ENCODE measurements around the gene ACVR1B. TPM values are rescaled to one million over a fixed set of nuclear protein-coding genes. Genes with fewer than 3 reads are reported as not detected.
"Not testable (repeated sequence)": the region's sequence is repeated elsewhere in the genome, so short reads cannot be mapped to it uniquely, and the experiment has no call there.

The ACVR1B gene
- polyA plus RNA-seq, 6 donors from 2014 or later, result 0.43 to 1.1 (median 0.51) TPM; not detected in 1

DNA sequence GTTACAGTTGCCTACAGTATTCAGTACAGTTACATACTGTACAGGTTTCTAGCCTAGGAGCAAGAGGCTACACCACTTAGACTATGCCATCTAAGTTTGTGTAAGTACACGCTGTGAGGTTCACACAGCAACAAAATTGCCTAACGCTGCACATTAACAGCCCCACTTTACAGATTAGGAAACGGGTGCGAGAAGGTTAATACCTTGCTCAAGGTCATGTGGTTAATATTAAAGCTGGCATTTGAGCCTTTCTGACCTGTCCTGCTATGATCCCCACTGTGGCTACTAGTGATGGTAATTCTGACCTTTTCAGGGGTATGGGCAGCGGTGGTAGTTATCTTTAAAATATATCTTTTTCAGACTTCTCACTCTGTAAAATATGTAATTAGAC, 20.9 kb downstream of the ACVR1B start:
- no peaks in the 10 kb centered on the region for H3K9me3 Mint-ChIP-seq

DNA sequence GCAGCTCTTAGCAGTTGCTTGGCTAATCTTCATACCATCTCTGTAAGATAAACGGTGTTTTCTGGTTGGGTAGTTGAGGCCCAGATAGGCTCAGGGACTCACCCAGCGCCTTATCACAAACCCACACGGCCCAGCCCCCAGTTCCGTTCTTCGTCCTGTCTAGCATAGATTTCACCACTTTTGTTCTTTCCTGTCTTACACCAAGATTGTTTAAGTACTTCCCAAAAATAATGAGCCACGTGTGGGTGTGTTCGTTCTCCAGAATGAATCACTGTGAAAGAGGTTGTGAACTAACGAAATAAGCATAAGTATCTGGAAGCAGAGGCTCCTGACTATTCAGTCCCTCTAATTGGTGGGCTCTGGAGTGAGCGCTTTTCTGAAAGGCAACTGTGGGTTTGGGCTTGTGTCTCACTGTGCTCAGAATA, 21.4 kb downstream of the ACVR1B start:
- no peaks in the 10 kb centered on the region for H3K9me3 Mint-ChIP-seq
- peak; percentile 44 to 48 for ATAC-seq (ENCODE audit: low read depth in 2 of 2)
- H3K27ac Mint-ChIP-seq, result peak overlapping the region in 2 of 6 donors; percentile 37 to 64
- peak overlapping the region in 7 of 8 donors; percentile 6 to 81 (median 54) for H3K4me3 Mint-ChIP-seq
- no peak for DNase-seq
- peaks cover 36 to 68% (median 62%) of the 10 kb centered on the region in 3 donors for H3K4me1 Mint-ChIP-seq
- H3K36me3 Mint-ChIP-seq, result peaks cover 11 to 13% of the 10 kb centered on the region in 2 donors
- H3K27me3 Mint-ChIP-seq, result no peaks in the 10 kb centered on the region

More for the DNA sequence above, 20.9 kb downstream of the ACVR1B start:
- Mint-ChIP-seq H3K27ac (peak overlapping the region in 2 of 6 donors; percentile 37 to 64), H3K36me3 (peaks cover 10 to 13% of the 10 kb centered on the region in 2 donors), H3K4me3 (peak overlapping the region in 6 of 8 donors; percentile 6 to 81 (median 59)), H3K4me1 (peaks cover 36 to 68% (median 62%) of the 10 kb centered on the region in 3 donors), H3K27me3 (no peaks in the 10 kb centered on the region)
- no peak for ATAC-seq (ENCODE audit: low read depth in 2 of 2)
- no peak for DNase-seq

DNA sequence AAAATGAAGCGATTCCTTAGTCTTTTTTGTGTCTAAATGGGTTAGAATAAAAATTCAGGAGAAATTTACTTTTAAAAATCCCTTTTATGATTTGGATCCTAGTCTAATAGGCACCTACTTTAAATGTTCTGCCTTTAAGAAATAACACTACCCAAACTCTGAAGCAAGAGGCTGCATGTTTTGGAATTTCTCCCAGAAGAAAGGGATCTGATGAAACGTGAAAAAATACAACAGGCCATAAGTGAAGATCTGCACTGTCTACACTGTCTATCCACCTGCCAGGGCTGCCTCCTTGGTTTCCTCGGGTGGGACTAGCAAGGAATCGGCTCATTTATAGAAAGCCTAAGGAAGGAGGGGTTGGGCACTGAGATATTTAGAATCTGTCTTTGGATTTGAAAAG, 22.1 kb downstream of the ACVR1B start:
- no peaks in the 10 kb centered on the region for H3K27me3 Mint-ChIP-seq
- no peak overlapping the region for H3K27ac Mint-ChIP-seq

DNA sequence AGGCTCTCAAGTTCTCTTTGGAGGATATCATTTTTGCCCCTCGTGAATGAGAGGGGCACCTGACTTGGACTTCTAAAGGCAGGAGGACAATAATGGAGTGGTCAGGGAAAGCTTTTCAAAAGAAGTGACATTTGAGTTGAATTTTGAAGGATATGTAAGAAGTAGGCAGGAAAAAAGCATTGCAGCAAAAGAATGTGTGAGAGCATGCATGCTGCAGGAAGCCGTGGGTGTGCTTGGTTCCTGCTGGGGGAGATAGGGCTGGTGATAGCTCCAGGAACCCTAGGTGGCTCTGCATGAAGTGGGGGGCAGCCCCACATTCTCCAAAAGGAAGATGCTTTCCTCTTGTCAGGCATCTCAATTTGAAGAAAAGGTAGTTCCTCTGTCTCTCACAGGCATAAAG, 23.1 kb downstream of the ACVR1B start:
- Mint-ChIP-seq H3K9me3 (no peaks in the 10 kb centered on the region), H3K27me3 (no peaks in the 10 kb centered on the region), H3K4me3 (no peak overlapping the region), H3K4me1 (peaks cover 36 to 72% (median 64%) of the 10 kb centered on the region in 3 donors), H3K27ac (peak overlapping the region in 1 of 6 donors; percentile 54), H3K36me3 (peaks cover 13 to 14% of the 10 kb centered on the region in 2 donors)
- DNase-seq, result no peak
- no peak for ATAC-seq (ENCODE audit: low read depth in 2 of 2)

More for the DNA sequence above, 22.1 kb downstream of the ACVR1B start:
- peaks cover 13 to 14% of the 10 kb centered on the region in 2 donors for H3K36me3 Mint-ChIP-seq
- DNase-seq (no peak), ATAC-seq (ENCODE audit: low read depth in 2 of 2) (no peak)
- no peaks in the 10 kb centered on the region for H3K9me3 Mint-ChIP-seq
- peak overlapping the region in 1 of 8 donors; percentile 38 for H3K4me3 Mint-ChIP-seq
- H3K4me1 Mint-ChIP-seq, result peaks cover 36 to 68% (median 62%) of the 10 kb centered on the region in 3 donors

DNA sequence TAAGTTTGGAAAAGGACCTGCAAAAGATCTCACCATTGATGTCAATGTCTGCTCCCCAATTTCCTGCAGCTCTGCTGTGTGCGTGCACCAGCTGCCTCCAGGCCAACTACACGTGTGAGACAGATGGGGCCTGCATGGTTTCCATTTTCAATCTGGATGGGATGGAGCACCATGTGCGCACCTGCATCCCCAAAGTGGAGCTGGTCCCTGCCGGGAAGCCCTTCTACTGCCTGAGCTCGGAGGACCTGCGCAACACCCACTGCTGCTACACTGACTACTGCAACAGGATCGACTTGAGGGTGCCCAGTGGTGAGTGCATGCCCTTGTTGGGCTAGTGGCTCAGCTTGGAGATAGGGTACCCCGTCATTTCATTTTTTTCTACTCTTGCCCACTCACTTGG, 23.7 kb downstream of the ACVR1B start:
- DNase-seq, result no peak
- H3K4me1 Mint-ChIP-seq, result peaks cover 33 to 73% (median 64%) of the 10 kb centered on the region in 3 donors
- H3K27me3 Mint-ChIP-seq, result no peaks in the 10 kb centered on the region
- no peaks in the 10 kb centered on the region for H3K9me3 Mint-ChIP-seq
- no peak overlapping the region for H3K4me3 Mint-ChIP-seq
- H3K36me3 Mint-ChIP-seq, result peaks cover 13 to 14% of the 10 kb centered on the region in 2 donors
- ATAC-seq (ENCODE audit: low read depth in 2 of 2), result no peak
- H3K27ac Mint-ChIP-seq, result no peak overlapping the region

DNA sequence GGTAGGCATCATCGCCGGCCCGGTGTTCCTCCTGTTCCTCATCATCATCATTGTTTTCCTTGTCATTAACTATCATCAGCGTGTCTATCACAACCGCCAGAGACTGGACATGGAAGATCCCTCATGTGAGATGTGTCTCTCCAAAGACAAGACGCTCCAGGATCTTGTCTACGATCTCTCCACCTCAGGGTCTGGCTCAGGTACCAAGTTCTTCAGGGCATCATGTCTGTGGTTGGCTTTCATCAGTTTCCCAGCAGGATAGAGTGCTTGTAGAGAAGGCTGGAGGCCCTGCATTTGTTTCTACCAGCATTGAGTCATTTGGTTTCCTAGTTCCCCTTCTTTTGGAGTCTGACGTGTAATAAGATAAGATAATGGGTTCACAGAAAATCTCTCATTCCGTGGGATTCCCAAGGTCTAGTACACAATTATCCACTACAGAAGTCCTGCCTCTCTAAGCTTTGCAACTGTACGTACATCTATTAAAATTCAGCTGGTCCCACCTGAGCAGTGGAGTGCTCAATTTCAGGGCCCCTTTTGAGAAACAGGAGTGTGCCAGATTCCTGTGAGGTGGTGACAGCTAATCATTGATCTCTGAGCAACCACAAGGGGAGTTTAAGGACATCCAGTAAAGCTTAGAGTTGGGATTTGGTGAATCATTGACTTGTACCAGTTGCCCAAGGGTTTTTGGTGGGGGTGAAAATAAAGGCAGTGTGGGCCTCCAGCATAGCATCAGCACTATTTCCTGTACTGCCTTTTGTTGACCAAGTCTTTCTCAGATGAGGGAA, 25.1 kb downstream of the ACVR1B start:
- no peak for ATAC-seq (ENCODE audit: low read depth in 2 of 2)
- Mint-ChIP-seq H3K36me3 (peaks cover 13 to 14% of the 10 kb centered on the region in 2 donors), H3K4me1 (peaks cover 28 to 68% (median 58%) of the 10 kb centered on the region in 3 donors), H3K27me3 (no peaks in the 10 kb centered on the region), H3K27ac (peak overlapping the region in 2 of 6 donors; percentile 36 to 53), H3K4me3 (no peak overlapping the region), H3K9me3 (no peaks in the 10 kb centered on the region)
- DNase-seq, result no peak

DNA sequence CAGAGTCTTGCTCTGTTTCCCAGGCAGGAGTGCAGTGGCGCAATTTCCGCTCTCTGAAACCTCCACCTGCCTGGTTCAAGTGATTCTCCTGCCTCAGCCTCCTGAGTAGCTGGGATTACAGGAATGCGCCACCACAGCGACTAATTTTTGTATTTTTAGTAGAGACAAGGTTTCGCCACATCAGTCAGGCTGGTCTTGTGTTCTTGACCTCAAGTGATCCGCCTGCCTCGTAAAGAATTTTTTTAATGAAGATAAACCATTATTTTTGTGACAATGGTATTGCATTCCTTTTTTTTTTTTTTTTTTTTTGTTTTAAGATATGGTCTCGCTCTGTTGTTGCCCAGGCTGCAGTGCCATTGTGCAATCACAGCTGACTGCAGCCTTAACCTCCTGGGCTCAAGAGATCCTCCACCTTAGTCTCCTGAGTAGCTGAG, 25.8 kb downstream of the ACVR1B start:
- Mint-ChIP-seq H3K4me3 (no peak overlapping the region), H3K4me1 (peaks cover 23 to 60% (median 51%) of the 10 kb centered on the region in 3 donors), H3K9me3 (no peaks in the 10 kb centered on the region), H3K36me3 (peaks cover 13 to 14% of the 10 kb centered on the region in 2 donors), H3K27me3 (no peaks in the 10 kb centered on the region), H3K27ac (no peak overlapping the region)
- DNase-seq (no peak), ATAC-seq (ENCODE audit: low read depth in 2 of 2) (no peak)

DNA sequence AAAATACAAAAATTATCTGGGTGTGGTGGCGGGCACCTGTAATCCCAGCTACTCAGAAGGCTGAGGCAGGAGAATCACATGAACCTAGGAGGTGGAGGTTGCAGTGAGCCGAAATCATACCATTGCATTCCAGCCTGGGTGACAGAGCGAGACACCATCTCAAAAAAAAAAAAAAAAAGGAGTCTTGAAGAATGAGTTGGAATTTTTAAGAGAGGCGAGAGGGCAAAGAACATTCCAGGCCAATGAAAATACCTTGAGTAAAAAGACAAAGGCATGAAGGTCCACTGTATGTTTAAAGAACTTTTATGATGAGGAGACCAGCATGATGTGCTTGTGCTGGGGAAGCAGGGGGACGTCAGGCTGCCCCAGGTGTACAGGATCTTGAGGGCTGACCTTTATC, 27.8 kb downstream of the ACVR1B start:
- not testable (repeated sequence) for H3K27me3 Mint-ChIP-seq; H3K9me3 Mint-ChIP-seq; H3K4me3 Mint-ChIP-seq; DNase-seq; ATAC-seq (ENCODE audit: low read depth in 2 of 2); H3K27ac Mint-ChIP-seq
- Mint-ChIP-seq H3K4me1 (peaks cover 13 to 41% (median 31%) of the 10 kb centered on the region in 3 donors), H3K36me3 (peaks cover 13 to 14% of the 10 kb centered on the region in 2 donors)

DNA sequence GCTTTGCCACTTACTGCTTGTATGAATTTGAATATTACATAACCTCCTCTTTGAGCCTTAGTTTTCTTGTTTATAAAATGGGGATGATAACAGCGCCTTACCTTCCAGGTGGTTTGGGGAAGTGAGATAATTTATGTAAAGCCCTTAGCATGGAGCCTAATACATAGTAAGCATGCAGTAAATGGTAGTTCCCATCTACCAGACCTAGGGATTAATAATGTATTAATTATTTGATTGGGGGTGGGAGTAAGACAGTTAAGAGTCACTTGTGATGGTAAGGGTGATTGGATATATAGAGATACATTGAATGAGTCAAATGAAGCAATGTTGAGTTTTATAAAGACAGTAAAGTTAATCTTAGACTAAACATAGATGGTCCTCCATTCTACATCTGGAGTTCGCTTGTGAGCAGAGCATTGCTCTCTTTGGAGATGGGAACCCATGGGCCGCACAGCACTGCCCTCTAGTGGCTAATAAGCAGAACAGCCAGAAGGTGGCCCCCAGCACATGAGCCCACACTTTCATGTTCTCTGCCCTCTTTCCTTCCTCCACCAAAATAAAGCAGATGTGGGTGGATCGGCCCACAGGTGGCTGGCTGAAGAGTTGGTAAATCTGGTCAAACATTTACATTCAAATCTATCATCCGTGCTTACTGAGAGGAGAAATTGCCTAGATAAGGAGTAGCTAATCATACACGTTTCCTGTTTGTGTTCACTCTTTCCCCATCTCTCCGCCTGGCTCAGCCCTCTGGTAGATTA, 28.7 kb downstream of the ACVR1B start:
- peaks cover 8 to 33% (median 22%) of the 10 kb centered on the region in 3 donors for H3K4me1 Mint-ChIP-seq
- peak; percentile 97 for ATAC-seq (ENCODE audit: low read depth in 2 of 2)
- H3K9me3 Mint-ChIP-seq, result no peaks in the 10 kb centered on the region
- peaks cover 14 to 15% of the 10 kb centered on the region in 2 donors for H3K36me3 Mint-ChIP-seq
- no peak overlapping the region for H3K4me3 Mint-ChIP-seq
- H3K27me3 Mint-ChIP-seq, result no peaks in the 10 kb centered on the region
- peak overlapping the region in 3 of 6 donors; percentile 5 to 28 (median 8) for H3K27ac Mint-ChIP-seq
- peak; percentile 63 for DNase-seq

DNA sequence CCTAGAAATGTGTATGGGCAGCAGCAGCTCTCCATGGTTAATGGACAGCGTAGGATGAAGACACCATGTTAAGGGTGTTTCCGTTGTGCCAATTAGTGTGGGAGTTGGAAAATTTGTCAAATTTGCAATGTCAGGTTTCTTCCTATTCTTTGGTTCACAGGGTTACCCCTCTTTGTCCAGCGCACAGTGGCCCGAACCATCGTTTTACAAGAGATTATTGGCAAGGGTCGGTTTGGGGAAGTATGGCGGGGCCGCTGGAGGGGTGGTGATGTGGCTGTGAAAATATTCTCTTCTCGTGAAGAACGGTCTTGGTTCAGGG, 29.3 kb downstream of the ACVR1B start:
- Mint-ChIP-seq H3K36me3 (peaks cover 14 to 17% of the 10 kb centered on the region in 2 donors), H3K27ac (peak overlapping the region in 2 of 6 donors; percentile 28 to 52), H3K27me3 (no peaks in the 10 kb centered on the region), H3K4me1 (peaks cover 8 to 27% (median 16%) of the 10 kb centered on the region in 3 donors), H3K9me3 (no peaks in the 10 kb centered on the region), H3K4me3 (no peak overlapping the region)
- ATAC-seq (ENCODE audit: low read depth in 2 of 2), result no peak
- no peak for DNase-seq

DNA sequence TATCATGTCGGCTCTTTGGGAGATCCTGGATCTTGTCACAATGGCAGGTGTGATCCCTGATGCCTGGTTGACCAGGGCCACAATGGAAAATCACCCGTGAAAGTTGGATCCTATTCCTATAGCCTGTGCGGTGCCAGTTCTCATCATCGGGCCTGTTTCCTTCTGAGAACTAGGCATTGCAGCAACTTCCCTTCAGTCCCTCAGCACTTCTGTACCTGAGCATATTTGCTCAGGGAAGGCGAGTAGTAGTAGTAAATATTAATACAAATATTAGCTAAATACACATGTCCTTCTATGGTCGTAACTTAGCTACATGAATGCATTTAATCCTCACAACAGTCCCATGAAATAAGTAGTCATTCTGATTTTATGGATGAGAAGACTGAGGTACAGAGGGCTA, 33.2 kb downstream of the ACVR1B start:
- peaks cover 8 to 14% (median 14%) of the 10 kb centered on the region in 3 donors for H3K4me1 Mint-ChIP-seq
- H3K27ac Mint-ChIP-seq, result no peak overlapping the region
- peaks cover 0 to 8% of the 10 kb centered on the region in 2 donors for H3K36me3 Mint-ChIP-seq
- ATAC-seq (ENCODE audit: low read depth in 2 of 2), result no peak
- no peak overlapping the region for H3K4me3 Mint-ChIP-seq
- H3K9me3 Mint-ChIP-seq, result no peaks in the 10 kb centered on the region
- DNase-seq, result no peak
- no peaks in the 10 kb centered on the region for H3K27me3 Mint-ChIP-seq

DNA sequence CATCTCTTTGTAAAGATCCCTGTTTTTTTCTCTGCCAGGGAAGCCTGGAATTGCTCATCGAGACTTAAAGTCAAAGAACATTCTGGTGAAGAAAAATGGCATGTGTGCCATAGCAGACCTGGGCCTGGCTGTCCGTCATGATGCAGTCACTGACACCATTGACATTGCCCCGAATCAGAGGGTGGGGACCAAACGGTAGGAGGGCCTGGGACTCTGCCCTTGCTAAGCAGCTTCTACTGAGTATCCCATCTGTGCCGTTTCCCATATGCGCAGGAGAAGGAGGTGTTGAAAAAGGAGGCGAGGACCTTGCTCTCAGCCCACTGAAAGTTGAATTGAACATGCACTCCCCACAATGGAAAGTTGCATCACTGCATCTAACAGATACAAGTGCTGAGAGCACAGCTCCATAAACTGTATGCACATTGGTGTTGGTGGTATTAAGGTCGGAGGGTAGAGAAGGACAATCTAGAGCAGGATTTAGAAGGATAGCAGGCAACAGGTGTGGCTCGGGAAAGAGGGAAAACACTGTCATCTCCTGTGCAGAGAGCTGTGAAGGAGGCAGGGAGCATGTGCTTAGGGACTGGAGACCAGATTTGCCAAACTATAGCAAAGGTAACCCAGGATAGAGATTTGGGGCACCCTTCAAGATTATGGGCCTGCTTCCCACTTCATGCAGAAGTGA, 33.8 kb downstream of the ACVR1B start:
- H3K4me3 Mint-ChIP-seq, result no peak overlapping the region
- H3K27me3 Mint-ChIP-seq, result no peaks in the 10 kb centered on the region
- no peak for ATAC-seq (ENCODE audit: low read depth in 2 of 2)
- H3K27ac Mint-ChIP-seq, result peak overlapping the region in 1 of 6 donors; percentile 63
- DNase-seq, result no peak
- H3K36me3 Mint-ChIP-seq, result peaks cover 0 to 8% of the 10 kb centered on the region in 2 donors
- peaks cover 5 to 7% (median 7%) of the 10 kb centered on the region in 3 donors for H3K4me1 Mint-ChIP-seq
- H3K9me3 Mint-ChIP-seq, result no peaks in the 10 kb centered on the region

DNA sequence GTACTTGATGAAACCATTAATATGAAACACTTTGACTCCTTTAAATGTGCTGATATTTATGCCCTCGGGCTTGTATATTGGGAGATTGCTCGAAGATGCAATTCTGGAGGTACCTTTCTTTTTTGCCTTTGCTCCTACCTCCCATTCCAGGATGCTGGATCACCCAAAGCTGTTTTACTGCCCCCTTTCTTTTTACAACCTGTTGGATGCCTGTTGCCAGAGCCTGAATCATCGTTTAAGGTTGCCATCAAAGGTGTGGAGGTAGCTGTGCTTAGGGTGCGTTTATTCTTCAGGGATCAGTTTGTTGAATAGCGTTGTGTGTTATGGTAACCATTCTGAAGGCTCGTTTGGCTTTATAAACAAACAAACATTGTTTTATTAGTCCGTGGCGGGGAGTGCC, 35.3 kb downstream of the ACVR1B start:
- no peak overlapping the region for H3K4me3 Mint-ChIP-seq
- H3K27me3 Mint-ChIP-seq, result no peaks in the 10 kb centered on the region
- no peak for ATAC-seq (ENCODE audit: low read depth in 2 of 2)
- peaks cover 0 to 8% of the 10 kb centered on the region in 2 donors for H3K36me3 Mint-ChIP-seq
- H3K4me1 Mint-ChIP-seq, result no peaks in the 10 kb centered on the region
- H3K9me3 Mint-ChIP-seq, result no peaks in the 10 kb centered on the region
- no peak overlapping the region for H3K27ac Mint-ChIP-seq
- DNase-seq, result no peak
